NCI-H226 (cell line): ENCODE data around the gene CAMK1.
"Not testable (repeated sequence)": the region's sequence is repeated elsewhere in the genome, so short reads cannot be mapped to it uniquely, and the experiment has no call there.

ENCODE experiments used
- DNase-seq: peaks from one replicate; pipeline ENCODE4 v3.0.0-alpha.2; 2015

CAMK1 gene

DNA sequence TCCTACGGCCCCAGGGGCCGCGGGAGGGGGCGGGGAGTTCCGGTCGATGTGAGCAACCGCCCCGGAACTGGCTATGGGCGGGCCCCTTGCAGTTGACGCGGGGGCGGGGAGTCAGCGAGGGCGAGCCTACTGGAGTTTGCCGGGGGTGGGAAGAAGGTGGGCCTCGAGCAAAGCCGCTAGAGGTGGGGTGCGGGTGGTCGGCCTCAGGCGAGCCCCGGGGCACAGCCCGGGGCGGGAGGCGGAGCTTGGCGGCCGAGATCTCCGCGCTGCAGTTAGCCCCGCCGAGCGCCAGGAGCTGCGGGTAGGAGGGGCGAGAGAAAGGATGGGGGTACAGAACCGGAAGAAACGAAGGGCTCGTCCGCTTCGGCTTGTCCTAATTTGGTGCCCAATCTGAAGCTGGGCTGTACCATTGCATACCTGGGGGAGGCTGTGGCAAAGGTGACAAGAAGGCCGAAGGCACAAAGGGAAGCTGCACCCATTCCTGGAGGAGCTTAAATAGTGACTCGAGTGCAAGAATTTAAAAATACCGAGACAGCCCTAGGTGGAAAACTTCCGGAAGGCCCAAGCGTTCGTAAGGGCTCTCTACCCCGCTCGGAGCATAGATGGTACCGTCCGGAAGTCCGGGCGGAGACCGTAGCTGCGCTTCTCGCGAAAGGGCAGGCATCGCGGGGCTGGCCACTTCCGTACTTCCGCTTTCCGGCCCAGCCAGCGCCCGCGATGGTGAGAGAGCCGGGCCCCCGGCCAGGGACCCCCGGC lies 22.8 kb upstream of the CAMK1 start, which contains the start of the genes ARPC4 and TADA3:
TSS of gene ARPC4 (plus strand) at position 678 of the 756 bp plus-strand sequence. CDS start at position 718, 40 bp downstream.
TSS of gene TADA3 (minus strand) at position 69 of the 756 bp plus-strand sequence. CDS start 1,007 bp downstream, outside the sequence.
- peak; percentile 89 for DNase-seq

DNA sequence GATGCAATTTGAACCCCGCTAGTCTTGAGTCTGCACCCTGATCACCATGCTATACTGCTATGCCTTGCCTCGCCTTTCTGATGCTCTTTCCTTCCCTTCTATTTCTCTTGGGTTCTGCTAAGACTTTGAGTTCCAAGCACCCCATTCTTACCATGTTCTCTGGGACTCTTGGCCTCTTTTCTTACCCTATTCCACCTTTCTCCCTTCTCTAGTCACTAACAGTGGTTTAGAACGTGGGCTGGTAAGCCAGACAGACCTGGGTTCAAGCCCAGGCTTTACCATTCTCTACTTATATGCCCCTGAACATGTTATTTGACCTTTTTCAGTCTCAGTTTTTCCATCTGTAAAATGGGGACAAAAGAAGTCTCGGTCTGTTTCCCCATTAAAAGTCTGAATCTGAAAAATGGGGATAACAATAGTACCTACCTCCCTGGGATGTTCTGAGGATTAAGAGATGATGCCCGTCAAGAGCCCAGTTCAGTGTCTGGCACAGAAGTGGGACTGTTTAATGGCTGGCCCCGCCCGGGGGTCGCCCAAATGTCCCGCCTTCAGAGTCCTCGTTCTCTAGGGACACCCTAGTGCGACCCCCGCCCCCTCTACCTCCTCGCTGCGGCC lies 22.1 kb upstream of the CAMK1 start:
- DNase-seq = no peak

DNA sequence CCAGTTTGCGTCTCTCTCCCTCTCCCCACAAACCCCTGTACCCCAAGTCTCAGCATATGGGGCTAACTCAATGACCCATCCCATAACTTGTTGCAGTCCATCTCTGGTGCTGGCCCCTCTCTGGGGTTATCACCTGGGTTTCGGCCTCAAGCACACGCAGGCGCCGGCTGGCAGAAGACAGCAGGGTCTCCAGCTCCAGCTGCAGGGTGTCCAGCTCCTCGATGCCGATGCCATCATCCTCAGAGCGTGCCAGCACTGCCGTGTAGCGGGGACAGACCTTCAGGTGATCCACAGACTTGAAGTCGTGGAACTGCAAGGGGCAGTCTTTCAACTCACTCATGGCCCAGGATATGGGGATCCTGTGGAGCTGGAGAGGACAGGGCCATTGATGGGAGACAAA lies 21.4 kb upstream of the CAMK1 start:
- DNase-seq = no peak

DNA sequence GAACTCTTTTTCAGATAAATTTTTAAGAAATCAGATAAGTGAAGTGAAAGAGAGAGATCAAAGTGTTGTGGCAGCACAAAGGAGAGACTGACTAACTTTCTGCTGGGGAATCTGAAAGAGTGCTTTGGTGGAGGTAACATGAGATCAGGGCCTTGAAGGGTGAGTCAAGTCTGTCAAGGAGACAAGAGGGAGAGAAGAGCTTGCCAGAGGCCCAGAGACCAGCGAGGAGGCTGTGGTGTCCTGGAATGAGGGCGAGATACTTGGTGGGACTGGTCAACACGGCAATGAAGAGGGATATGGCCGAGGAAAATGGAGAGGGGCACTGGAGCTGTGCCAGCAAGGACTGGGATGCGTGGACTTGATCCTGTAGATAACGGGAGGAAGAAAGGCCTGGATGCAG lies 18.0 kb upstream of the CAMK1 start:
- no peak for DNase-seq

DNA sequence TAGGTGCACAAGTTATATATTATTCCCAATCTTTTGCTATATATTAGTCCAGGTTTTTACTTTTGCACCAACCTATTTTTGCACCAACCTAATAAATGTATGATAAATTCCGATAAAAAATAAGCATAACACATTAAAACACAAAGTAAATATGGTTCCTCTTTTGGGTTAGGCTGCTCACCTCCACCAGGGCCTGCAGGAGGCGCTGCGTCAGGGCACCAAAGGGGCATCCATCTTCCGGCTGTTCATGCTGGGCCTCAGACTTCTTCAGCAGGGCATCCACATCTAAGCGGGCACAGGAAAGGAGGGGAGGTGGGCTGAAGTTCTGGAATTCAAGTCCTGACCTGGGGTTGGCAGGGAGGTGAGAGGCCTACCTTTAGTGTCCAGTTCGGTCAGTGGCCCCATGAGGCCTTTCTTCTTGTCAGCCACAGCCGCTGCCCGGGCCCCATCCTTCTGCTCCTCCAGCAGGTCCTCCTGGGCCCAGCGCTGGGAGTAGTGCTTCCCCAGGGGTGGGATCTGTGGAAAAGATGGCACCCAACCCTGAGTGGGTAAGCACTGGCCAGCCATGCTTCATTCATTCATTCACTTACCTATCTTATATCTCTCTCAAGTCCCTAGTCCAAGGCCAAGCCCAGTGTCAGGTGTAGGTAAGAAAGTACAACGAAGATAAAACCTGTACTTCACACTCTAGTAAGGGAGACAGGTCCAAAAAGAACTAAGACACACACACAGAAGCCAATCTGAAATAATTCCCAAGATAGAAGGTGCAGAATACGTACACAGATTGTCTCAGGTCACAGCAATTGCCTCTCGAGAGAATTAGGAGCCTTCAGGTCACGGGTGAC lies 17.3 kb upstream of the CAMK1 start:
- DNase-seq = no peak

DNA sequence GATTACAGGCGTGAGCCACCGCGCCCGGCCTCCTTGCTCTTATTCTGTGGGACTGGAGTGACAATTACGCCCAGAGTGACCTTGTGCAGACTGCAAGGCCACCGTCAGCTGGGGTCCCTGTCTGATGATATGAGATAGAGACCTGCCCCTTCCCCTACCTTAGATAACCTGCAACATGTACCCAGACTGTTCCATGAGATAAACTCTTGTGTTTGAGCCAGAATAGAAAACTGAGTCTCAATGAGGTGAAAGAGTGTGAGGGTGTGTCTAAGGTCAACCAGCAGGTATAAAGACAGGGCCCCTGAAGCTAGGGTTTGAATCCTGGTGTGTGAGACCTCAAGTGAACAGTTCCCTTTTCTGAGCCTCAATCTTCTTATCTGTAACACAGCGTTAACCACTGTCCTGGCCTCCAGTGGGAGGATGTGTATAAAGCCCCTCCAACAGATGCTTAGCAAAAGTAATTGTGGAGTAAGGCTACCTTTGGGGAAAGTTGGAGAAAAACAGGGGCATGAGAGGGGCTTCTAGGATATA lies 16.5 kb upstream of the CAMK1 start:
- no peak for DNase-seq

DNA sequence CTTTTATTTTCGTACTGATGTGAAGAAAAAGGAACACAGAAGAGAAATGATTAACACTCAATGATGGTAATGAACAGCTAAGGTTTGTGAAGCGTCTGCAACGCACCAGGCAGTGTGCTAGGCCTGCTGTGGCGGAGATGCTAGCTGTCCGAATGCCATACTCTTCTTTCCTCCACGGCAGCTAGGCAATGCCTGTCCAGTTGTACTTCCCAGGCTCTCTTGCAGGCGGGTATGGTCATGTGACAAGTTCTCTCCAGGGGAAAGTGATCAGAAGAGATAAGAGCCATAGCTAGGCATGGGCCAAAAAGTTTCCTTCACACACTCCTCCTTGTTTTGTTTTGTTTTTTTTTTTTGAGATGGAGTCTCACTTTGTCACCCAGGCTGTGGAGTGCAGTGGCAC lies 15.9 kb upstream of the CAMK1 start:
- DNase-seq = no peak

DNA sequence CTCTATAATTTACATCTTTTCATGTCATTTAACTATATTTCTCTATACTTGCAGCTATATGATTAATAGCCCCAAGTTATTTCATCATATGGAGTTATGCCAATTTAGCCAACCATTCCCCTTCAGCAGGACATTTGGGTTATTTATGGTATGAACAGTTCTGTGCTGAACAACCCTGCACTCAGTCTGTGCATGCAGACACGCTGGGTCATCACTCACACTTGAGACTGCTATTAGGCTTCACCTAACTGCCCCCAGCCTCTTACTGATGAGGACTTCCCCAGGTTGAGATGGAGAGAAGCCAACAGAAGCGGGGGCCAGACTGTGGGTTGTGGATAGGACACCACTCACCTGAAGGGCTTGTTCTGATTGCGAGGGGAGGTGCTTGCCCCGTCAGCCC lies 15.2 kb upstream of the CAMK1 start:
- DNase-seq = no peak

DNA sequence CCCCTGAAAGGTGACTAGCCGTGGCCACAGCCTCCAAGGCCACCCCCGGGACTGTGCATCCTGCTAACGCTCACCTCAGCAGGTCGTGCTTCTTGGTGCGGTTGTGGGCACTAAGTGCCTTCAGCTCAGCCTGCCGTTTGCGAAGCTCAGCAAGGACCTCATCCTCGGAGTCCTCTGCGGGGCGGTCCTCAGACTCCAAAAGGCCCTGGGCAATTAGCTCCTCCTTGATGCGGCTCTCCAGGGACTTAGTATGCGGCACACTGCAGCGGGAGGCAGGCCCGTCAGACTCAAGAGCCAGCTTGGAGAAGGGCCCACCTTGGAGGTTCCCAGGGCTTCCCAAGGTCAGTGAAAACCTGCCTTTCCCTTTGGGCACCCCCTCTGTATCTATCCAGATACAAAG lies 14.2 kb upstream of the CAMK1 start:
- no peak for DNase-seq

DNA sequence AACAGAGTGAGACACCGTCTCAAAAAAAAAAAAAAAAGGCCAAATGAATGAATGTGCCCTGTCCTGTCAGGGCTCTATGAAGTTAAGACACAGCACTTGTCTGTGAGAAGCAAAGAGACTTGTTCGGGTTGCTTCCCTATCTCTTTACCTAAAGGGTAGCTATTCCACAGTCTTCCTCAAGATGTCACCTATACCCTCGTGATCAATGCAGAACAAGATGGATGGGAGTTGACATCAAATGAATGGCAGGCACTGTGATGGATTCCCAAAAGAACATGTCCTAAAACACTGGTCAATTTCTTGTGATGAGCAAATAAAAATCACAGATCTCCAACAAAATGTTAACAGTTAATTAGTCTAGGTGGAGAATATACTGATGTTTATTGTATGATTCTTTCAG lies 13.0 kb upstream of the CAMK1 start:
- DNase-seq = no peak

DNA sequence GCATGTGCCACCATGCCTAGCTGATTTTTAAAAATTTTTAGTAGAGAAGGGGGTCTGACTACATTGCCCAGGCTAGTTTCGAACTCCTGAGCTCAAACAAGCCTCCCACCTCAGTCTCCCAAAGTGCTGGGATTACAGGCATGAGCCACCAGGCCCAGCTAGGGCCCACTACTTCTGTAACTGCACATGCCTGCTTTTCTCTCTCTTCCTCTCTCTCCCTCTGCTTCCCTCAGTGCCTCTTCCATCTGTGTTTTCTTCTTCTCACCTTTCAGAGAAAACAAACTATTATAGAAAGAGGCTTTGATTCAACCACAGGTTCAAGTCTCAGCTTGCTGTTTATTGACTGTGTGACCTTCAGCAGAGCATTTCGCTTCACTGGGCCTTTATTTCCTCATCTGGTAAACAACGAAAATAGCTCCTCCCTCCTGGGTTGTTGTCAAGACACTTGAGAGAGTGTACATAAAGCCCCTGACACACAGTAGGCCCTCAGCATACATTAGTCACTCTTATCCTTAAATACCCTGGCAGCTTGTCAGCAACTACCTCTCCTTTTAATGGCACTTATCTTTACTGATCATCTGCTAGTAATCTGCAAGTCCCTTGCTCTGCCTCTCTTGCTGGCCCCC lies 12.3 kb upstream of the CAMK1 start:
- no peak for DNase-seq

DNA sequence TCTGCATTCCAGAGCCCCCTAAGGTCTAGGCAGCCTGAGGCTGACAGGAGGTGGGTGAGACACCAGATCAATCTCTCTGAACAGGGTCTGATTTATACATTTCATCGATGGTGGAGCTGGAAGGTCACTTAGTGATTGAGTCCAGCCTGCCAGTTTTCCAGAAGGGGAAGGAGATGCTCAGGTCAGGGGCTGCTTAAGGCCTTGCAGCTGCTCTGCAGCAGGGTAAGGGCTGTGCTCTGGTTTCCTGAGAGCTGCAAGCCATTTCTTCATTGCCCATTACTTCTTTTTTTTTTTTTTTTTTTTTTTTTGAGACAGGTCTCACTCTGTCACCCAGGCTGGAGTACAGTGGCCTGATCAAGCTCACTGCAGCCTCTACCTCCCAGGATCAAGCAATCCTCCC lies 11.8 kb upstream of the CAMK1 start:
- no peak for DNase-seq

DNA sequence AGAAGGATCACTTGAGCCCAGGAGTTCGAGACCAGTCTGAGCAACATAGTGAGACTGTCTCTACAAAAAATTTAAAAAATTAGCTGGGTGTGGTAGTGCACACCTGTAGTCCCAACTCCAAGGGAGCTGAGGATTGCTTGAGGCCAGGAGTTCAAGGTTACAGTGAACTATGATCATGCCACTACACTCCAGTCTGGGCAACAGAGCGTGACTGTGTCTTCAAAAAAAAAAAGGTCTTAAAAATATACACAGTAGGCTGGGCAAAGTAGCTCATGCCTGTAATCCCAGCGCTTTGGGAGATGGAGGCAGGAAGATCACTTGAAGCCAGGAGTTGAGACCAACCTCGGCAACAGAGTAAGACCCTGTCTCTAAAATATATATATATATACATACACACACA lies 11.2 kb upstream of the CAMK1 start:
- no peak for DNase-seq

DNA sequence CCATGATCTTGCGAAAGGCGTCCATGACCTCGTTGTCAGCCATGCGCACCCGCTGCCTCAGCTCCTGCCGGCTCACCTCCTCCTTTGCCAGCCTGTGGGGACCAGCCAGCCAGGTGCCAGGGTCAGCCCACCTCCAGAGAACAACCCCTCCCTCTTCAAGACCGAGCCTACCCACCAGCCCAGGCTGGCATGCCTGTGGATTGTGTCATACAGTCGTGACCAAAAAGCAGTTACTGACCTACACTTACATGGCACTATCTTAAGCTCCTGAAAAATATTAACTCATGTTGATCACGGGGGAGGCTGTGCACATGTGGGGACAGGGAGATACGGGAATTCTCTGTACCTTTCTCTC lies 10.7 kb upstream of the CAMK1 start:
- no peak for DNase-seq

DNA sequence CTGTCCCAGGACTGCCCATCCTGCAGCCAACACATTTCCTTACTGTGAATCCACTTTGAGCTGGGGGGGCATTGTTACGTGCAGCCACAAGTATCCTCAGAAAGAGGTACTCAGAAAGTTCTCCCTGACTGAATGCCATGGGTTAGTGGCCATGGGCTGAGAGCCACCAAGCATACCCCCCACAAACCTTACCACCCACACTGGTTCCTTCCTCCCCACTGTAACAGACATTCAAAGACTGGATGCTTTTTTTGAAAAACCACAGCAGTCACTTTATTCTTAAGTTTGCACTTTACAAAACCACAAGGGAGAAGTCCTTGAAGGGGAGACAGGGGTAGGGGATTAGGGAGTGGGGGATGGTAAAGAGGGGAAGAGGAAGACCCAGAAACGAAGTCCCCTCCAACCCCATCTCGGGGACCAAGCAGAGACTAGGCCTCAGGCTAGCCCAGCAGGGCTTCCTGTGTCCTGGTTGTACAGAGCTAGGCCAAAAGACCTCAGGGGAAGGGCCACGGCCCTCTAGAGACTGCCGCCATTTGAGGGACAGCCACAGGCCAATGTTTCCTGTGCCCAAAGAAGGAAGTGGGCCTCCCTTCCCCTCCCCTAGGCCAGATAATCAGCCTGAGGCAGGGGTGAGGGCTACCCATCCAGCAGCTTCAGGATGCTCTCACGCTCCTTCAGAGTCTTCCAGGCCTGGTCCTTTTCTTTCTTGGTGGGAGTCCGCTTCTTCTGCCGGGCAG lies 10.1 kb upstream of the CAMK1 start:
- no peak for DNase-seq

DNA sequence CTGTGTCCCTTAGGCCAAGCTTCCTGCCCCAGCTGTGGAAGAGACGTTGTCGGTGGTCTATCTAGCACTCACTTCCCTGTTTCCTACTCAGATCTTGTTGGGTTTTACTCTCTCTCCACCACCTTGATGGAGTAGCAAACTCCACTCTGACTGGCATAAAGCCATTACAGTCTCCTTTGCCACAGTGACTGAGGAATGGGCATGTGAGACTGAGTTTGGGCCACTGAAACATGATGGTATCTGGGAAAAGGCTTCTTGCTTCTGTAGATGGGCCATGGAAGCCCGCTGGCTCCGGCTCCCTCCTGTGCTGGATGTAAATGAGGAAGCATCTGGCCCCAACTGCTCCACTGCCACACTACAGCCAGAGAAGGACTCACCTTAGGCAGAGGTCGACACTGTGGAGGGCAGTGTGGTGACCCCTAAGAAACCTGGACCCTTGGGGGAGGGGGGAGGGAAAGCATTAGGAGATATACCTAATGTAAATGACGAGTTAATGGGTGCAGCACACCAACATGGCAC lies 9.4 kb upstream of the CAMK1 start:
- DNase-seq = no peak

DNA sequence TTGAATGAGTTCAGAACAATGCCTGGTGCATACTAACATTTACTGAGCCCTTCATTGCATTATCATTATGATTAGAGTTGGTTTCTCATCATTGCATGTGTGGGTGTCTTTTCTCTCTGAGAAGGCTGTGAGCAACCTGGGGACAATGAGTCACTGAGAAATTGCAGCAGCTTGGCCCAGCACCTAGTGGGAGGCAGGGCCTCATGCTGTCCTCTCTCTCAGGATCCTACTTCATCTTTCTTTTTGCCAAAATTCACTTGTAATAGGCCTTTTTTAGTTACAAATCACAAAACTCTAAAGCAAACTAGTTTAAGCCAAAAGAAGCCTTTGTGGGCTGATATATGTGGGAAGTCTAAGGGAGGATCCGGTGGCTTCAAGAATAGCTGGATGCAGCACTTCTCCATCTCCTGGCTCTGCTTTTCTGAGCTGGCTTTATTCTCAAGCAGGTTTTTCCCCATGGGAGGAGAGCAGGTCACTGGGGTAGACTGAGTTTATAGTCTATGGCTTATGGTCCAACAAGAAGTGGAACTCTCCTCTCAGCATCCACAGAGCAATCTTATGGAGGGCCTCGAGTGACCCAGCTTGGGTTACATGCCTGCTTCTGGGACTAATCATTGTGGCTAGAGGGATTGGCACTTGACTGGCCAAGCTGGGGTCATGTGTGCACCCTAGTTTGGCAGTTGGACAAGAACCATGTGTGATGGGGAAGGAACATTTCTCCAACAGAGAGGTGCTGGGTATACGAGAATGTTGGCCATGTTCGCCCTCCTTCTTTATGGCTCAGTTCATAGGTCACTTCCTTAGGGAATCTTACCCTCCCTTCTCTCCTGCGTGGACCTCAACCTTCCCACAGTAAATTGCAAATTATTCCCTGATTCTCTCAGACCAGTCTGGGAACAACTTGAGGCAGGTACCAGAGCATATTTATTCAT lies 8.7 kb upstream of the CAMK1 start:
- no peak for DNase-seq

DNA sequence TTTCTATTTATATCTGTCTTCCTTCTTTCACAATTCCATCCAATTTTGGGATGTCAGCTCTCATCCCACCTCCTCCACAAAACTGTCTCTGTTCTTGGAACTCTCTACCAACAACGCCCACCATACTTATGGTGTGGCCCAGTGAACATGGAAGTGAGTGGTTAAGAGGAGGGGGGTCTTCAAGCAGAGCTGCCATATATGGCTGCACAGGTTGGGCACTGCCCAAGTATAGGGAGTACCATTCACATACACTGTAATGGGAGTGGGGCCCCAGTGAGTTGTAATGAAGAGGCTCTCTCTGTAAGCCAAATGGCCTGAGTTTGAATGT lies 7.9 kb upstream of the CAMK1 start:
- no peak for DNase-seq

DNA sequence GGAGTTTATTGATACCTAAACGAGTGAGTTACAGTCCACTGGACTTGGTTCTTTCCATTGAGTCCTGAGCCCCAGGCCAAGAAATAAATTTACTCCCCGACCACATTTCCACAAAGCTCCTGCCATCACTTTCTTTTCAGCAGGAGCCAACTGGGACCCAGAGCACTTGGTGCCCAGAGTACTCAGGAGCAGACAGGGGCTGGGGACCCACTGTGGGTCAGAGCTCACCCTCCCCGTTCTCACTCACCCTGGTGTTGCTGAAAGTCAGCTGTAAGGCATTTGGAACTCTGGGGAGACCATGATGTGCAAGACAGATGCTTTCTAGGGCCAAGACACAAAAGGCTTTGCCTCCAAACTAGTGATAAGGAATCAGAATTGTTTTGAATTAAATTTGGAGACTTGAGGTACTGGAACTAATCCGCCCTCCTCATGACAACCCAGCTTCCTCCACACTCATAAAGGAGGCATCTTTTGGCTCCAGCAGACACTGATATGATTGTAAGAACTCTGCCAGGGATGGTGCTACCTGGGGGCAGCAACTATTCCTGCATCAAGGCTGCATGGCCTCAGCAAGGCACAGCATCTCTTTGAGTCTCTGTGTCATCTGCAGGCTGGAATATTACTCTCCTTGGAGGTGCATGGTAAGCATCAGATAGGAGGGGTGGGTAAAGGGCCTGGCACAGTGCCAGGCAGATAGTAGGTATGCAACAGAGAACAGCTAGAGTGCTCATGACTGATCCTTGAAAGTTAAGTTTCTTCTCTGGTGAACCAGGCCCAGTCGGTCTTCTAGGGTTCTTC lies 7.3 kb upstream of the CAMK1 start:
- no peak for DNase-seq

DNA sequence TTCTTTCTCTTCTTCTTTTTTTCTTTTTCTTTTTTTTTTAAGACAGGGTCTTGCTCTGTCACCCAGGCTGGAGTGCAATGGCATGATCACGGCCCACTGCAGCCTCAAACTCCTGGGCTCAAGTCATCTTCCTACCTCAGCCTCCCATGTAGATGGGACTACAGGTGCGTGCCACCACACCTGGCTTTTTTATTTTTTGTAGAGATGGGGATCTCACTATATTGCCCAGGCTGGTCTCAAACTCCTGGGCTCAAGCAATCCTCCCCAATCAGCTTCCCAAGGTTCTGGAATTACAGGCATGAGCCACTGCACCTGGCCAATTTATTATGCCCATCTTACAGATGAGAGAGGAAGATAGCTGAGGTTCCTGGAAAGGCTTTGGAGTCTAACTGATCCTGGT lies 1.3 kb upstream of the CAMK1 start:
- not testable (repeated sequence) for DNase-seq
